Measurements from ENCODE around the gene RIC3. TPM values are rescaled to one million over a fixed set of nuclear protein-coding genes. Genes with fewer than 3 reads are reported as not detected.

Gene RIC3
- polyA plus RNA-seq, 1 experiment, result not detected

GRCh38 chr11:8204596-8204995, 35.8 kb upstream of the RIC3 start:
- H3K36me3 ChIP-seq (ENCODE audit: control insufficient read depth, insufficient read depth, low read length), result no peaks in the 10 kb centered on the region
- DNase-seq (ENCODE audit: low read depth), result no peak
- H3K4me3 ChIP-seq (ENCODE audit: low read depth, low read length), result no peak overlapping the region
- CTCF ChIA-PET, result interaction anchor here (0.9 to 2.2 kb wide), 4 partner anchors 10 to 363 kb away, joined by 5 to 6 read pairs (median 6); no protein-coding TSS in a partner anchor
- peaks cover 4% of the 10 kb centered on the region; the same call in 1 of the 2 replicates for H3K27me3 ChIP-seq (ENCODE audit: control insufficient read depth, insufficient read depth, low read length)
- TF ChIP-seq CTCF (IDR thresholded peaks at IDR 0.05; ENCODE audit: insufficient read depth, low read depth, low read length), result no peak
- POLR2A ChIA-PET, result no interaction called here

GRCh38 chr11:8204025-8204424, 35.2 kb upstream of the RIC3 start:
- POLR2A ChIA-PET, result no interaction called here
- CTCF ChIA-PET, result interaction anchor here (0.9 to 2.2 kb wide), 4 partner anchors 9 to 363 kb away, joined by 5 to 6 read pairs (median 6); no protein-coding TSS in a partner anchor
- no peaks in the 10 kb centered on the region for H3K36me3 ChIP-seq (ENCODE audit: control insufficient read depth, insufficient read depth, low read length)
- H3K27me3 ChIP-seq (ENCODE audit: control insufficient read depth, insufficient read depth, low read length), result peaks cover 4% of the 10 kb centered on the region; the same call in 1 of the 2 replicates
- no peak for TF ChIP-seq CTCF (IDR thresholded peaks at IDR 0.05; ENCODE audit: insufficient read depth, low read depth, low read length)
- DNase-seq (ENCODE audit: low read depth), result no peak
- H3K4me3 ChIP-seq (ENCODE audit: low read depth, low read length), result no peak overlapping the region

GRCh38 chr11:8203414-8203715, 34.5 kb upstream of the RIC3 start:
- POLR2A ChIA-PET, result no interaction called here
- CTCF ChIA-PET, result interaction anchor here (1.0 to 2.2 kb wide), 4 partner anchors 8 to 364 kb away, joined by 5 to 6 read pairs (median 6); no protein-coding TSS in a partner anchor

GRCh38 chr11:8202516-8203413, 33.9 kb upstream of the RIC3 start:
- Histone ChIP-seq H3K4me3 (ENCODE audit: low read depth, low read length) (no peak overlapping the region), H3K27me3 (ENCODE audit: control insufficient read depth, insufficient read depth, low read length) (peaks cover 2% of the 10 kb centered on the region; the same call in 1 of the 2 replicates), H3K36me3 (ENCODE audit: control insufficient read depth, insufficient read depth, low read length) (no peaks in the 10 kb centered on the region)
- POLR2A ChIA-PET, result no interaction called here
- CTCF ChIA-PET, result interaction anchor here (0.7 to 1.0 kb wide), 3 partner anchors 9 to 20 kb away, joined by 3 to 6 read pairs (median 3); no protein-coding TSS in a partner anchor
- no peak for DNase-seq (ENCODE audit: low read depth)
- no peak for TF ChIP-seq CTCF (IDR thresholded peaks at IDR 0.05; ENCODE audit: insufficient read depth, low read depth, low read length)

More at GRCh38 chr11:8203414-8203715, 34.5 kb upstream of the RIC3 start:
- no peak overlapping the region for H3K4me3 ChIP-seq (ENCODE audit: low read depth, low read length)
- peaks cover 2% of the 10 kb centered on the region; the same call in 1 of the 2 replicates for H3K27me3 ChIP-seq (ENCODE audit: control insufficient read depth, insufficient read depth, low read length)
- no peak for TF ChIP-seq CTCF (IDR thresholded peaks at IDR 0.05; ENCODE audit: insufficient read depth, low read depth, low read length)
- DNase-seq (ENCODE audit: low read depth), result no peak
- no peaks in the 10 kb centered on the region for H3K36me3 ChIP-seq (ENCODE audit: control insufficient read depth, insufficient read depth, low read length)

GRCh38 chr11:8201644-8202365, 33.0 kb upstream of the RIC3 start:
- peaks cover 2% of the 10 kb centered on the region; the same call in 1 of the 2 replicates for H3K27me3 ChIP-seq (ENCODE audit: control insufficient read depth, insufficient read depth, low read length)

More at GRCh38 chr11:8201644-8202365, 33.0 kb upstream of the RIC3 start:
- ChIA-PET CTCF (interaction anchor here (0.7 to 3.0 kb wide), 5 partner anchors 9 to 65 kb away, joined by 3 to 8 read pairs (median 3); no protein-coding TSS in a partner anchor), POLR2A (no interaction called here)
- TF ChIP-seq CTCF (IDR thresholded peaks at IDR 0.05; ENCODE audit: insufficient read depth, low read depth, low read length), result no peak
- Histone ChIP-seq H3K4me3 (ENCODE audit: low read depth, low read length) (no peak overlapping the region), H3K36me3 (ENCODE audit: control insufficient read depth, insufficient read depth, low read length) (no peaks in the 10 kb centered on the region)
- DNase-seq (ENCODE audit: low read depth), result no peak
